Ecto neural progenitor cell (in vitro differentiated cells): ENCODE measurements around the gene PRSS8.
A peak's percentile ranks its signal among the peaks of the same experiment; 100 is the strongest.
"Not testable (repeated sequence)": the region's sequence is repeated elsewhere in the genome, so short reads cannot be mapped to it uniquely, and the experiment has no call there.

Source experiments
- DNase-seq: peaks from one replicate; pipeline ENCODE4 v3.0.0-alpha.2; 2018; ENCODE audit warnings: low spot score

Gene PRSS8

DNA sequence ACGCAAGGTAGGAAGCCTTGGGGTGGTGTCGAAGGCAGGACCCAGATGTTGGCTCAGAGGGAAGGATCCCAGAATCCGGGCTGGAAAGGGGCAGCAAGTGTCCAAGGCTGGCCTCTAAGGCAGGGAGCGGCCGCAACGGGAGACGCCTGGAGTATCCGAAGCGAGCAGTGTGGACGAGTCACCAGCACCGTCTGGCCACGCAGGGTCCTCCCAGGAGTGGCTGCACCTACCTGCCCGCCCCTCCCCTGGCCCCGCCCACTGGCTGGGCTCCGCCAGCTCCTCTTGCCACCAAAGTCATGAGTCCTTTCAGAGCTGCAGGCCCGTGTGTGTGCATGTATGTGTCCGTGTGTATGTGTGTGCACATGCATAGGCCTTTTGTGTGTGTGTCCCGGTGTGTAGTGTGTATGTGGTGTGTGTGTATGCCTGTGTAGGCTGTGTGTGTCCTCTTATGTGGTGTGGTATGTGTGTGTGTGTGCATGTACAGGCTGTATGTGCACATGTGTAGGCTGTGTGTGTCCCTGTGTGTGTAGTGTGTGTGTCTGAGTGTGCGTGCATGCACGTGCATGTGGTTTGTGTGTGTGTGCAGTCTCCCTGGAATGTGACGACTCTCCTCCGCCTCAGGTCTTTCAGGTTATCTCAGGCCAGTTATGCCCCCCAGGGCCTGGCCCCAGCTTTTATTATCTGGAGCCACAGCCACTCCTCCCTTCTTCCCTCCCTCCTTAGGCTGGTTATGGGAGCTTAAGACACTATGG, at the start of gene PRSS8:
Gene PRSS8, minus strand, starts transcription at position 193 of the 752 bp plus-strand sequence. CDS start 229 bp downstream, outside the sequence.
- DNase-seq = peak; percentile 66

DNA sequence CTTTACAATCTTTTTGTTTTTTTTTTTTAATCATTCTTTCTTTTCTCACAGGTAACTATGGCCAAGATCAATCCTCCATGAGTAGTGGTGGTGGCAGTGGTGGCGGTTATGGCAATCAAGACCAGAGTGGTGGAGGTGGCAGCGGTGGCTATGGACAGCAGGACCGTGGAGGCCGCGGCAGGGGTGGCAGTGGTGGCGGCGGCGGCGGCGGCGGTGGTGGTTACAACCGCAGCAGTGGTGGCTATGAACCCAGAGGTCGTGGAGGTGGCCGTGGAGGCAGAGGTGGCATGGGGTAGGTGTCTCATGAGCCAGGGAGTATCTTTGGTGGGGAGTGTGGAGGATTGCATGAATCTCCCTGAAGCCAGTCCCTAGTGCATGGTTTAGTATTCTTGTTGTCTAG, 49.4 kb upstream of the PRSS8 start:
- DNase-seq = no peak

DNA sequence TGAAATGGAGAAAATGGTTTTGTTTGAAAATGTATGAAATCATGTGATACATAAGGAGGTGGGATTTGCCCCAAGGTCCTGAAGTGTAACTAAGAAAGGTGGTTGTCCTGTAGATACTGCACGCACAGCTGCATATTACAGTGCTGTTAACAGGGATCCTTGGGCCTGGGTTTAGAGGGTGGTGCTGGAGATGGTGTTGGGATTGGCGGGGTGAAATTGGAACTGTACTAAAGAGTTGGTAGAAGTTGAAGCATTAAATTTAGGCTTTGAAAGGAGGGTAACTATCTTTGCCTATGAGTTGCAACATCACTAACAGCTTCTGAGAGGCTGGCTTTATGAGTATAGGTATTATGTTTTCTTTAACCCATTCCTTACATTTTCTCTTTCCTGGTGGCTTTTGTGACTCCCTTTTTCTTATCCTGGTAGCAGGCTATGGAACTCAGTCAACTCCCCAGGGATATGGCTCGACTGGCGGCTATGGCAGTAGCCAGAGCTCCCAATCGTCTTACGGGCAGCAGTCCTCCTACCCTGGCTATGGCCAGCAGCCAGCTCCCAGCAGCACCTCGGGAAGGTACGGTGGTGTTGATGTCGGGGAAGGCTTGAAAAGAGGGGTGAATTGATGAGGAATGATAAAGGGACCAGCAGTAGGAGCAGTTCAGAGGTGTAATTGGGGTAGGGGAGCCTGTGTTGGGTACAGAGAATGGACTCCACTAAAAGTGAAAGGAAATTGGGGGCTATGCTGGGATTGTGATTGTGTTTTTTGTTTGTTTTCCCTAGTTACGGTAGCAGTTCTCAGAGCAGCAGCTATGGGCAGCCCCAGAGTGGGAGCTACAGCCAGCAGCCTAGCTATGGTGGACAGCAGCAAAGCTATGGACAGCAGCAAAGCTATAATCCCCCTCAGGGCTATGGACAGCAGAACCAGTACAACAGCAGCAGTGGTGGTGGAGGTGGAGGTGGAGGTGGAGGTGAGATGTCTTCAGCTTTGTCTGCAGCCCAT, 48.2 kb upstream of the PRSS8 start:
- DNase-seq = no peak

- no peak for DNase-seq
Observed at GRCh38 chr16:31182391-31182790, 46.9 kb upstream of the PRSS8 start.

DNA sequence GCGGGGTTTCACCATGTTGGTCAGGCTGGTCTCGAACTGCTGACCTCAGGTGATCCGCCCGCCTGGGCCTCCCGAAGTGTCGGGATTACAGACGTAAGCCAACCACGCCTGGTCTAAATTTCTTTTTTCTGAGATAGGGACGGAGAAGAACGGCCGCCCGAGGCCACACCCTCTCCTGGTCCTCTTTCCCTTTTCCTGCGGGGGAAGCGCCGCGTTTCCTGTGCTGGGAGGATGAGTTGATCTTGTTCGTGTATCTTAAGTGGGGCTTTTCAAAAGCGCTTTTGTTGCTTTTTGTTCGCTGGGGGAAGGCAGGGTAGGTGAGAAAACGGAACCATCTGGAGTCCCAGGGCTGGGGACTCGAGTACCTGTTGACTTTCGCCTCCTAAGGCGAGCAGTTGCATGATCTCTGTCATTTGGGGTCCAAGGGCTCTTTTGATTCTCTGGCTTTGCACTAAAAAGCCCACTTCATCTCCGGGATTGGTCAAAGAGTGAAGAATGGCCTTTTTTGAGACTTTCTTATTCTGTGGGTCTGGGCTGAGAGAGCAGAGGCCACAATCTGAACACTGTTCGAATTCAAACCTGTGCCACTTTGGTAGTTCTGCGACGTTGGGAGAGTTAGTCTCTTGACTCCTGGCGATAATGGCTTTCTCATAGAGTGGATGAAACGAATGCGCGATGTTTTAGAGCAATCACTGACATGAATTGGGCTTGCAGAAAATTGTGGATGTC, 45.7 kb upstream of the PRSS8 start:
- DNase-seq = peak; percentile 59

GRCh38 chr16:31179747-31180459, 44.4 kb upstream of the PRSS8 start, which contains the start of gene FUS:
Gene FUS, plus strand, starts transcription at chr16:31180139. Its CDS starts 76 bp downstream, at chr16:31180215.
- peak; percentile 95 for DNase-seq

DNA sequence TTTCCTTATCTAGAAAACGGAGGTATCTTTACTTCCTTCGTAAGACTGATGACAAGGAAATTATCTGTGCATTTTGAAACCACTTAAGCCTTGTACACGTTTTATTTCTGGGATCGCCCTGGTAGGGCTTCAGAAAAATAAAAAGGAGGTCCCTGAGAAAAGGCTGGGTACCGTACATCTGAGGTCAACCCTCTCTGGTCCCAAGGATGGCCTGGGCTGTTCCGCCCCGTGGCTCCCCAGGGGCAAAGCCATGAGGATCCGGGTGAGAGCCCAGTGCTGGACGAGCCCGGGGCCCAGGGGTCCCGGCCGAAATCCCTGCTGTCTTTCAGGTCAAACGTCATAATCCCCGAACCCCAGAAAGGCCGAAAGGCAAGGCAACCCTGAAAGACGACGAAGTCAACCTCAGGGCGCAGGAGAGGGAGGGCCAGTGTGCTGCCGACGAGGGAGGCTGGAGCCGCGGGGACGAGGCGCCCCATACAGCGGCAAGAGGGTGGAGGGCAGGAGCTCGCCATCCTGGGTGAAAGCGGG, 43.8 kb upstream of the PRSS8 start:
- DNase-seq = no peak

DNA sequence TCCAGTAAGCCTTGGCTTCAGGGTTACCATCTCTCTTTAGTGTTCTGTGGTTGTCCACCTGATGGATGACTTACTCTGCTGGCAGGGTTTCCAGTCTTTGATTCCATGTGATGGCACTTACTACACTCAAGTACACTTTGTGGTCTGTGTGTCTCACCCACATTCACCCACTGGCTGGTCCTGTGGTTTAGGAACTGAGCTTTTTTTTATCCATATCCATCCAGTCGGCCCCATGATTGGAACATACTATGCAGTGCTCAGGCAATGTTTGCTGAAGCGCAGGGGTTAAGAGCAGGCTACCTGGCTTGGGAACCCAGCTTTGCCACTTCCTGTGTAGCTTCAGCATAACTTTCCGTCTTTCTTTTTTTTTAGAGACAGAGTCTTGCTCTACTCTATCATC, 41.6 kb upstream of the PRSS8 start:
- no peak for DNase-seq

- not testable (repeated sequence) for DNase-seq
Observed at GRCh38 chr16:31170048-31170447, 34.5 kb upstream of the PRSS8 start.

DNA sequence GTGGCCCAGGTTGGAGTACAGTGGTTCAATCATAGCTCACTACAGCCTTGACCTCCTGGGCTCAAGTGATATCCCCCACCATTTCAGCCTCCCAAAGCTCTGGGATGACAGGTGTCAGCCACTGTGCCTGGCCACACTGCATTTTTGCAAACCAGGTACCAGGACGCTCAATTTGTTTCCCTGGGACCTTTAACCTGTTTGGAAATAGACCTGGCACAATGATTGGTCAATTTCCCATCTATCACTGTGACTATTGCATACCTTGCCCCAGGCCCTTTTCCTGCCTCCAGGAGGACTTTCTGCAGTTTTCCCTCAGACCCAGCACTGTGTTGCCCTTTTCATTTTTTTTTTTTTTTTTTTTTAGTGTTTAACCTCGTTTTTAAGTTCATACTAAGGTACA, 33.3 kb upstream of the PRSS8 start:
- no peak for DNase-seq

- no peak for DNase-seq
Observed at GRCh38 chr16:31167315-31167714, 31.8 kb upstream of the PRSS8 start.

DNA sequence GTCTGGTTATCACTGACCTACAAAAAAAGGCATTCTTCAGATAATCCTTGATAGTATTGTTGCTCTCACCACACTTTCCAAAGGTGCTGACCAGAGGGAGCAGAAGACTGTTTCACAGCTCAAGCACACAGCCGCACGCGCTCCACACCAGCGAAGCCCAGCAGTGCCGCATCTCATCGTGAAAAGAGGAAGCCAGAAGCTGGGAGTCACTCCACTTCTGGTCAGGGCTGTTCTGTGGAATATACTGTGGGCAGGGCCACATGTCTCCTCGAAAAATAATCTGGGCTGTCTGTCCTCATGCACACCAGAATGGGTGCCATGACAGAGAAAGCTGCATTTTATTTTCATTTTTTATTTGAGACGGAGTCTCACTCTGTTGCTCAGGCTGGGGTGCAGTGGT, 21.6 kb upstream of the PRSS8 start:
- DNase-seq = no peak

GRCh38 chr16:31150976-31151375, 15.4 kb upstream of the PRSS8 start:
- not testable (repeated sequence) for DNase-seq

DNA sequence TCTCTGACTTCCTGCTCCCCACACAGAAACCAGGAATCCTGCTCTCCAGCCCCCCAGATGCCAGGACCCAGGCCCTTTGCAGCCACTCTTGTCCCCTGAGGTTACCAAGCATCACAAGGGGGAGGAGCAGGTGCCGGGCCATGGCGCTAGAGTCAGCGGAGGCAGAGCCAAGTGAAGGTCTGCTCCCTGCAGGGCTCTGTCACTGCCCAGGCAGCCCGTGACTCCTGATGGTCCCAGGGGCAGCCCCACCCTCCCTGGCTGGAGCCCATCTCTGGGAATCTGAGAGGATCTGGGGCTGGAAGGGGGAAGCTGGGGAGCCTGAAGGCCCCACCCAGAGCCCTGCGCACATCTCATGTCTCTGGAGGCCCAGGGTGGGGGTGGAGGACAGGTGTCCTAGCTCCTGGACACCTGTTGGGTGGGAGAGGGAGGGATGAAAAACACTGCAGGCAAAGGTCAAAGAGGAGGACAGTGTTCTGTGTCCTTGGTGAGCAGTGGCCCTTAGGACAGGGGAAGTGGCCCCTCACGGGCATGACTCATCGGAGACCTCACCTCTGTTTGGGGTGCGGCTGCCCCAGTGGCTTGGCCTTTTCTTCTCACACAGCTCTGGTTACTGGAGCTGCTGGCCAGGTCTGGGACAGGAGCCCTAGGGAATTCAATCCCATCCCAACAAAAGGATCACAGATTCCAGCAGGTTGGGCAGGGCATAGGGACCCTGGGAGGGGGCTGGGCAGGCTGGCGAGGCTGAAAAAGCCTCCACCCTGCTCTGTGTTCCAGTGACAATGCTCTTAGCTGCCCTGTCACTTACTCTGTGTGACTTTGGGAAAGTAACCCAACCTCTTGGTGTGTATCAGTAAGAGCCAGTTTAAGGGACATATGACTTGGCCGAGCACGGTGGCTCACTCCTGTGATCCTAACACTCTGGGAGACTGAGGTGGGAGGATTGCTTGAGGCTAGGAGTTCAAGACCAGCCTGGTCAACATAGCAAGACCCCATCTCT, 14.7 kb upstream of the PRSS8 start, which contains the start of gene PRSS36:
Gene PRSS36, minus strand, starts transcription at position 173 of the 997 bp plus-strand sequence. Its CDS starts 31 bp downstream, at position 142.
- DNase-seq = no peak

GRCh38 chr16:31149332-31149731, 13.8 kb upstream of the PRSS8 start:
- no peak for DNase-seq

GRCh38 chr16:31148896-31149295, 13.4 kb upstream of the PRSS8 start:
- DNase-seq = no peak

DNA sequence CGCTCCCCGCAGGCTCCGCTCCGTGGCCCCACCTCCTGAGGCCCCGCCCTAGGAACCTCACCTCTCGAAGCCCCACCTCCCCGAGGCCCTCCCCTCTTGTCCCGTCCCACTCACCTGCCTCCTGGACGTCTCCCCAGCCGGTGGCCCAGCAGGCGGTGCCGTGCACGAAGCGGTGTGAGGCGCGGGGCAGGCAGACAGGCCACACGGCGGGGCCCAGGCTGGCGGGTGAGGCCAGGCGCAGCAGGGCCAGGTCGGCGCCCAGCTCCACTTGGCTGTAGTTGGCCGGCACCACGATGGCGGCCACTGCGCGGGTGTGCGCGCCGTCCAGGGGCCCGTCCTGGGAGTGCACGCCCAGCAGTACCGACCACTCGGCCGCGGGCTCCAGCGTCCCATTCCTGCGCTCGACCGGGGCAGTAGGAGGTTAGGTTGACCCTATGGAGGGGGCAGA, 12.8 kb upstream of the PRSS8 start:
- peak; percentile 60 for DNase-seq

GRCh38 chr16:31147574-31147973, 12.0 kb upstream of the PRSS8 start:
- no peak for DNase-seq

- no peak for DNase-seq
Observed at GRCh38 chr16:31145398-31145990, 10.0 kb upstream of the PRSS8 start.
